22Rv1 (cell line): ENCODE measurements around the gene ADAM12.
"Not testable (repeated sequence)": the region's sequence is repeated elsewhere in the genome, so short reads cannot be mapped to it uniquely, and the experiment has no call there.

Source experiments
- H3K27ac ChIP-seq: fragments of 450-650 bp; 2 replicates; pipeline ENCODE4 v1.5.1; 2017
- ZFX ChIP-seq: fragments of 450-650 bp; IDR thresholded peaks from 2 replicates; pipeline ENCODE4 v1.6.1; 2017; ENCODE audit warnings: antibody characterized with exemption, borderline replicate concordance
- TF ChIP-seq, protein P1 (sequence below): fragments of 450-650 bp; IDR thresholded peaks from 2 replicates; pipeline ENCODE4 v1.5.1; 2017; ENCODE audit warnings: mild to moderate bottlenecking

ADAM12 gene

DNA sequence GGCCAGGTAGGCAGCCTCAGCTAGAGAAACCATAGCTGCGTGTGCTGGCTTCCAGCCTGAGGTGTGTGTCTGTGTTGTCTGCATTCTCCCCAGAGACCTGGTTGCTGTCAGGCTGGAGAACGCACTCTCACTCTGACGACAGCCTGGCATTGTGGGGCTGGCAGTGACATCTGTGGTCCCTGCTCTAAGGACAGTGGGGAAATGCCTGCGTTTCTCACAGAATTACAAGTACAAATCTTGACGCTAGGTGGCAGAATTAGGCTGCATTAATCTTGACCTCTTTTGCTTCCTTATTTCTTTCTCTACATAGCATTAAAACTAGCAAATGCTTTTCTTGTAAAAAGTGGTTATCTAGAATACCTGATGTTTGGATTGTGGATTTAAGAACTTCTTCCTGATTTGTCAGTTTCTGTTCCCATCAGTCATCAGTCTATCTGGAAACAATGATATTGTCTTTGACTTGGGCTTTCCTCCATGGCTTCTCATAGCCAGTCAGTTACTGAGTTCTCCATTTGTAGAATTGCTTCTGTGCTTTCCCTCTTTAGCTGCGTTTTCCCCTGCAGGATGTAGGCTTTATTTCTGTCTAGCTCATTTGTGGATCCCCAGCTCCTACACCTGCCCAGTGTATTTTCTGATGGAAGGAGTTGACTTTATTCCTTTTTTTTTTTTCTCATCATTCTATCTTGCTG, 405.9 kb downstream of the ADAM12 start:
- H3K27ac ChIP-seq: no peak overlapping the region

DNA sequence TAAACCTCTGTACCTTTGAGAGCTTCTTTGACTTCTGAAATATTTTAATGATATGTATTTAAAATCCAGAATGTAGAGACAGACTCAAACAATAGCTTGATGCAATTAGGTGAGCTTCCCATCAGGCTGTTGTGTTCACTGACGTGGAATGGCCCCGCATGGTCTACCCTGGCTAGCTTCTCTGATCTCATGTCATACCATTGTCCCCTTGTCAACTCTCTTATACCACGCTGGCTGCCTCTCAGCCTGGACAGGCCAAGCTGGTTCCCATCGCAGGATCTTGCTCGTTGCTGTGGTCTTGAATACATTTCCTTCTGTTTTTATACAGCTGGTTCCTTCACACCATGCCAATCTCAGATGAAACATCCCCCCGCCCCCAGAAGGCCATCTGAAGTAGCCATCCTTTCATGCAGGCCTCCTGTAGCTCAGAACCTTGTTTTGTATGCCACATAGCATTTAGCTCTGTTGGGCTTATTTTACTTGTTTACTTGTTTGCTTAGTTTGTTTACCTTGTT, 407.7 kb downstream of the ADAM12 start:
- H3K27ac ChIP-seq: no peak overlapping the region
- TF ChIP-seq, protein P1, sequence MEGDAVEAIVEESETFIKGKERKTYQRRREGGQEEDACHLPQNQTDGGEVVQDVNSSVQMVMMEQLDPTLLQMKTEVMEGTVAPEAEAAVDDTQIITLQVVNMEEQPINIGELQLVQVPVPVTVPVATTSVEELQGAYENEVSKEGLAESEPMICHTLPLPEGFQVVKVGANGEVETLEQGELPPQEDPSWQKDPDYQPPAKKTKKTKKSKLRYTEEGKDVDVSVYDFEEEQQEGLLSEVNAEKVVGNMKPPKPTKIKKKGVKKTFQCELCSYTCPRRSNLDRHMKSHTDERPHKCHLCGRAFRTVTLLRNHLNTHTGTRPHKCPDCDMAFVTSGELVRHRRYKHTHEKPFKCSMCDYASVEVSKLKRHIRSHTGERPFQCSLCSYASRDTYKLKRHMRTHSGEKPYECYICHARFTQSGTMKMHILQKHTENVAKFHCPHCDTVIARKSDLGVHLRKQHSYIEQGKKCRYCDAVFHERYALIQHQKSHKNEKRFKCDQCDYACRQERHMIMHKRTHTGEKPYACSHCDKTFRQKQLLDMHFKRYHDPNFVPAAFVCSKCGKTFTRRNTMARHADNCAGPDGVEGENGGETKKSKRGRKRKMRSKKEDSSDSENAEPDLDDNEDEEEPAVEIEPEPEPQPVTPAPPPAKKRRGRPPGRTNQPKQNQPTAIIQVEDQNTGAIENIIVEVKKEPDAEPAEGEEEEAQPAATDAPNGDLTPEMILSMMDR: no peak
- TF ChIP-seq ZFX: no peak

More for the DNA sequence above, 405.9 kb downstream of the ADAM12 start:
- no peak for TF ChIP-seq ZFX
- TF ChIP-seq, protein P1: peak; percentile 76

DNA sequence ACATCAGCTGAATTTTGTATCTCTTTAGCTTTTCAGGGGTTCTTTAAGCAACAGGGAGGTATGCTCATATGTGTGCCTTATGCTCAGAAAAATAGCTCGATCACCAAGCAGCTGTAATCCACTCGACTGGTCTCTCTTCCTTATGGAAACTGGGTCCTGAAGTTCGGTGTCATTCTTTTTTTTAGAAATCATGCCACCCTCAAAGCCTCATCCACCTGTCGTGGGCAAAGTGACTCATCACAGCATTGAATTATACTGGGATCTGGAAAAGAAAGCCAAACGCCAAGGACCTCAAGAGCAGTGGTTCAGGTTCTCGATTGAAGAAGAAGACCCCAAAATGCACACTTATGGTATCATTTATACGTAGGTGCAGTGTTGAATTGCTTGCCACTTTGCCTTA, 408.3 kb downstream of the ADAM12 start:
- H3K27ac ChIP-seq: no peak overlapping the region

GRCh38 chr10:125976960-125977605, 411.2 kb downstream of the ADAM12 start:
- TF ChIP-seq ZFX: no peak
- TF ChIP-seq, protein P1: peak; percentile 30
- no peak overlapping the region for H3K27ac ChIP-seq

More for the DNA sequence above, 408.3 kb downstream of the ADAM12 start:
- TF ChIP-seq, protein P1: no peak
- no peak for TF ChIP-seq ZFX

DNA sequence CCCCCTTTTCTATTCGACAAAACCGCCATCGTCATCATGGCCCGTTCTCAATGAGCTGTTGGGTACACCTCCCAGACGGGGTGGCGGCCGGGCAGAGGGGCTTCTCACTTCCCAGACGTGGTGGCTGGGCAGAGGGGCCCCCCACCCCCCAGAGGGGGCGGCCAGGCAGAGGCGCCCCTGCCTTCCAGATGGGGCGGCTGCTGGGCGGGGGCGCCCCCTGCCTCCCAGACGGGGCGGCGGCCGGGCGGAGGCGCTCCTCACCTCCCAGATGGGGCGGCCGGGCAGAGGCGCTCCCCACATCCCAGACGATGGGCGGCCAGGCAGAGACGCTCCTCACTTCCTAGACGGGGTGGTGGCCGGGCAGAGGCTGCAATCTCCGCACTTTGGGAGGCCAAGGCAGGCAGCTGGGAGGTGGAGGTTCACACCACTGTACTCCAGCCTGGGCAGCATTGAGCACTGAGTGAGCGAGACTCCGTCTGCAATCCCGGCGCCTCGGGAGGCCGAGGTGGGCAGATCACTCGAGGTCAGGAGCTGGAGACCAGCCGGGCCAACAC, 418.1 kb downstream of the ADAM12 start:
- TF ChIP-seq, protein P1: 0 out of 2 replicates have a peak, but pooled peaks have one; percentile 5
- not testable (repeated sequence) for H3K27ac ChIP-seq

DNA sequence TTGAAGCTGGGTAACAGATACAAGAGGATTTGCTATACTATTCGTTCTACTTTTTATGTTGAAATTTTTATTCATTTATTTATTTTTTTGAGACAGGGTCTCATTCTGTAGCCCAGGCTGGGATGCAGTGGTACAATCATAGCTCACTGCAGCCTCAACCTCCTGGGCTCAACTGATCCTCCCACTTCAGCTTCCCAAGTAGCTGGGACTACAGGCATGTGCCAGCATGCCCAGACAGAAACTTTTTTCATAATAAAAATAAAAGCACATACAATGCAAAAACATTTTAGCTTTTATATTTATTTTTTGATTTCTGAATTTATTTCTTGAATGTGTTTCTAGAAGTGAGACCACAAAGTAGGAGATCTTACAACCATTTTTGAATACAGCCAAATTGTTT, 420.7 kb downstream of the ADAM12 start:
- no peak overlapping the region for H3K27ac ChIP-seq
- TF ChIP-seq, protein P1: no peak
- TF ChIP-seq ZFX: no peak

GRCh38 chr10:125964558-125964957, 423.7 kb downstream of the ADAM12 start:
- no peak overlapping the region for H3K27ac ChIP-seq
- TF ChIP-seq ZFX: no peak
- TF ChIP-seq, protein P1: no peak
